Peyer's patch (tissue), 4 donors: ENCODE results near the gene MLF2.

ENCODE experiments used
- CTCF ChIP-seq, 6 experiments: fragments of 450-650 bp in 4 of 6; fragments of 200-600 bp in 2 of 6; sonication (generic) in 1 of 6; IDR thresholded peaks; one replicate each; pipeline ENCODE4 v1.5.1; 2017 to 2019; ENCODE audit warnings: antibody characterized with exemption in 6 of 6, mild to moderate bottlenecking in 3 of 6, moderate library complexity in 1 of 6
- POLR2A ChIP-seq, 2 donors: fragments of 450-650 bp; IDR thresholded peaks; one replicate each; pipeline ENCODE4 v1.5.1; 2017; ENCODE audit warnings: antibody characterized with exemption in 2 of 2, mild to moderate bottlenecking in 2 of 2, moderate library complexity in 2 of 2

DNA sequence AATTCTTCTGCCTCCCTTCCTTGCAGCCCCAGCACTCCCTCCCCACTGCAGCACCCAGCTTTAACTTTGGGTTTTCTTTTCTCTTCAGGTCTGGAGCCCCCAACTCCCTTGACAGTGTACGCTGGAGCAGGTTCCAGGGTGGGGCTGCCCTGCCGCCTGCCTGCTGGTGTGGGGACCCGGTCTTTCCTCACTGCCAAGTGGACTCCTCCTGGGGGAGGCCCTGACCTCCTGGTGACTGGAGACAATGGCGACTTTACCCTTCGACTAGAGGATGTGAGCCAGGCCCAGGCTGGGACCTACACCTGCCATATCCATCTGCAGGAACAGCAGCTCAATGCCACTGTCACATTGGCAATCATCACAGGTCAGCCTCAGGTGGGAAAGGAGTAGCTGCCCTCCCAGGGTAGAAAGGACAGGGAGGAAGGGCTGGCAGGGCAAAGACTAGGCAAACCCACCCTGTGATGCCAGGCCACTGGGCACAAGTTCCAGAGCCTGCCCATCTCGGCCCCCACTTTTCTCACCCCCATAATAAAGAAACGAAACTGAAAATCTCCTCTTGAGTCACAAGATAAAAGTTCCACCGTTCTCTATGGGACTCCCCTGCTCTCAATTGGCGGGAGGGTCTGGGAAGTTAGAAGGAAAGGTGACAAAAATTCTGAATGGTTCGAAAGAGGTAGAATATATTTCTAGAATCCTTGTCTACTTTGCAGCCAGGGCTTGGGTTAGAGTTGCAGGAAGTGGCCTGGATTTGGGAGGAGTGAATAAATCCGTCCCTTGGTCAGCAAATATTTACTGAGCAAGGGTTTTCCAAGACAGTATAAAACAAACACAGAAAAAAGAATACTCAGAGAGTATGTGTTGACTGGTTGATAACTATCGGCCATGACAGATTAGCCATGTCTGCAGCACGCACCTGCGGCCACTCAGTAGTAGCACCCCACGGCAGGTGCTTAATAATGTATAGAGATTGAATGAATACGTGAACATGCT is 22.5 kb upstream of the MLF2 start:
- TF ChIP-seq CTCF (IDR thresholded peaks at IDR 0.05), result no peak
- no peak for TF ChIP-seq POLR2A (IDR thresholded peaks at IDR 0.05)
